ENCODE results near the gene GHSR.

DNA sequence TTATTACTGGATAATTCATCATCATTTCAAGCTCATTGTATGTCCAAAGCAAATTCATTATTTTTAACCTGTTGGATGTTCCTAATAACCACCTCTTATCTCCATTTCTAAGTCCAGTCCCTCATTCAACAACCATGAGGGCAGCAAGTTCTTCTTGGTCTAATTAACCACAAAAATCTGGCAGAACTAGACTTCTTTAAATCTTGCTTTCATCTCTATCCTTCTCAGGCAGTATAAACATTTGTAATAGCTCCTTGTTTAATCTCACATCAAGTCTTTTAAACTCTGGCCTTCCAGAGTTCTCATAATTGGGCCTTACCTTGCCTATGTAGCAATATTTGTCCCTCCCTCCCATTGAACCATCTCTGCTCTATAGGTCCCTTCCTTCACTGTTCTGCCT lies 17.0 kb upstream of the GHSR start:
- TF ChIP-seq, protein P1, sequence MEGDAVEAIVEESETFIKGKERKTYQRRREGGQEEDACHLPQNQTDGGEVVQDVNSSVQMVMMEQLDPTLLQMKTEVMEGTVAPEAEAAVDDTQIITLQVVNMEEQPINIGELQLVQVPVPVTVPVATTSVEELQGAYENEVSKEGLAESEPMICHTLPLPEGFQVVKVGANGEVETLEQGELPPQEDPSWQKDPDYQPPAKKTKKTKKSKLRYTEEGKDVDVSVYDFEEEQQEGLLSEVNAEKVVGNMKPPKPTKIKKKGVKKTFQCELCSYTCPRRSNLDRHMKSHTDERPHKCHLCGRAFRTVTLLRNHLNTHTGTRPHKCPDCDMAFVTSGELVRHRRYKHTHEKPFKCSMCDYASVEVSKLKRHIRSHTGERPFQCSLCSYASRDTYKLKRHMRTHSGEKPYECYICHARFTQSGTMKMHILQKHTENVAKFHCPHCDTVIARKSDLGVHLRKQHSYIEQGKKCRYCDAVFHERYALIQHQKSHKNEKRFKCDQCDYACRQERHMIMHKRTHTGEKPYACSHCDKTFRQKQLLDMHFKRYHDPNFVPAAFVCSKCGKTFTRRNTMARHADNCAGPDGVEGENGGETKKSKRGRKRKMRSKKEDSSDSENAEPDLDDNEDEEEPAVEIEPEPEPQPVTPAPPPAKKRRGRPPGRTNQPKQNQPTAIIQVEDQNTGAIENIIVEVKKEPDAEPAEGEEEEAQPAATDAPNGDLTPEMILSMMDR (conservative IDR thresholded peaks at IDR 0.05; ENCODE audit: low read depth, low read length) = no peak
- no peak for TF ChIP-seq EZH2 (IDR thresholded peaks at IDR 0.05; ENCODE audit: borderline replicate concordance, low read depth, low read length, poor library complexity, severe bottlenecking)

All from A673 (cell line).